Natural killer cell treated with Interleukin-12 subunit alpha and Interleukin-12 subunit beta and Interleukin-15 and Interleukin-18, amount 100 ng/mL, for 72 hours (primary cell): ENCODE data around the gene CCDC154. TPM values are rescaled to one million over a fixed set of nuclear protein-coding genes. Genes with fewer than 3 reads are reported as not detected.
A peak's percentile ranks its signal among the peaks of the same experiment; 100 is the strongest.

Experiments
- ATAC-seq, 2 donors: fragments of 150-1000 bp; cut with Tn5 transposase in 1 of 2; sonication (Bioruptor Pico), chemical (Tn5 transposase) in 1 of 2; 2 replicates each; pipeline ENCODE4 v1.10.0; 2021
- DNase-seq: peaks from one replicate; pipeline ENCODE4 v3.0.0; 2022; ENCODE audit warnings: low spot score
- H3K27ac Mint-ChIP-seq, 2 donors: 1 replicate in 1 of 2; 2 replicates in 1 of 2; pipeline ENCODE4 v1.8.0; 2022; ENCODE audit warnings: mixed read lengths in 2 of 2, mild to moderate bottlenecking in 1 of 2, moderate library complexity in 1 of 2
- H3K27me3 Mint-ChIP-seq, 2 donors: 1 replicate in 1 of 2; 2 replicates in 1 of 2; pipeline ENCODE4 v1.8.0; 2022; ENCODE audit warnings: mixed read lengths in 2 of 2
- H3K36me3 Mint-ChIP-seq: one replicate; pipeline ENCODE4 v1.8.0; 2022; ENCODE audit warnings: mixed read lengths
- H3K4me1 Mint-ChIP-seq, 2 donors: 1 replicate in 1 of 2; 2 replicates in 1 of 2; pipeline ENCODE4 v1.8.0; 2022; ENCODE audit warnings: low read depth in 2 of 2, mixed read lengths in 2 of 2, mild to moderate bottlenecking in 1 of 2
- H3K4me3 Mint-ChIP-seq: one replicate; pipeline ENCODE4 v1.8.0; 2022; ENCODE audit warnings: mixed read lengths
- H3K9me3 Mint-ChIP-seq: 2 replicates; pipeline ENCODE4 v1.8.0; 2022; ENCODE audit warnings: mixed read lengths
- total RNA-seq, 2 donors: library from RNA; stranded (reverse); gene quantifications; one replicate each; pipeline ENCODE4 v1.2.3, GENCODE V29; 2022

CCDC154 gene, protein sequence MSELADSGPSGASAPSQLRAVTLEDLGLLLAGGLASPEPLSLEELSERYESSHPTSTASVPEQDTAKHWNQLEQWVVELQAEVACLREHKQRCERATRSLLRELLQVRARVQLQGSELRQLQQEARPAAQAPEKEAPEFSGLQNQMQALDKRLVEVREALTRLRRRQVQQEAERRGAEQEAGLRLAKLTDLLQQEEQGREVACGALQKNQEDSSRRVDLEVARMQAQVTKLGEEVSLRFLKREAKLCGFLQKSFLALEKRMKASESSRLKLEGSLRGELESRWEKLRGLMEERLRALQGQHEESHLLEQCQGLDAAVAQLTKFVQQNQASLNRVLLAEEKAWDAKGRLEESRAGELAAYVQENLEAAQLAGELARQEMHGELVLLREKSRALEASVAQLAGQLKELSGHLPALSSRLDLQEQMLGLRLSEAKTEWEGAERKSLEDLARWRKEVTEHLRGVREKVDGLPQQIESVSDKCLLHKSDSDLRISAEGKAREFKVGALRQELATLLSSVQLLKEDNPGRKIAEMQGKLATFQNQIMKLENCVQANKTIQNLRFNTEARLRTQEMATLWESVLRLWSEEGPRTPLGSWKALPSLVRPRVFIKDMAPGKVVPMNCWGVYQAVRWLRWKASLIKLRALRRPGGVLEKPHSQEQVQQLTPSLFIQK
- total RNA-seq, result 1 to 10 TPM in 1 of 2 donors, under 1 TPM in 1; 0.38 to 3.6 TPM

DNA sequence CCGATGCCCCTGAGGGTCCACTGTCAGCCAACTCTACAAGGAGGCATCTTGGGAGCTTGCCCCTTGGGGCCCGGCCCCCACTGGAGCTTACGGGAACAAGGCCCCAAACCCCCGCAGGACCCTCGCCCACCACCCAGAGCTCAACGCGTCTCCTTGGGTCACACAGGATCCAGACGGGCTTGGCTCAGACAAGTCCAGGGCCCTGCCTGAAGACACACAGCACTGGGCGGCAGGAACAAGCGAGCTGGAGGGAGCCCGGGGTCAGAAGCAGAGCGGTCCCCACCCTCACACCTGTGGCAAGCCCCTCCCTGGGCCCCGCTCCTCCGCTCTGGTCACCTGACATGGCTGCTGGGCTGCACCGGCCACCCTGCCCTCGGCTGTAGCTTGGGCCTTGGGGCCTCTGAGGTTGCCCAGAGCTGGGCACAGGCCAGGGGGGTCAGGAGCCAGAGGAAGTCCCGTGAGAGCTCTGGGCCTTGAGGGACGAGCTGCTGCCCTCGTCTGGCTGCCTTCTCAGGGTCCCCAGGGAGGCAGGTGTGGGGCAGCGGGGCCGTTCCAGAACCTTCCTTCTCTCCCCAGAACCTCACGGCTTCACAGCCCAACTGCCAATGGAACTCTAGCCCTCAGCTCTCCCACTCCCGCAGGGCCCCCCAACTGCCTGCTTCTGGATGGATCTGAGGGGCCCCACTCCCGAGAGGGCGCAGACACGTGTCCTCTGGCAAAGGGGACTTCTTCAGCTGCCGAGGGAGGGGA is at the start of gene CCDC154:
CCDC154 (minus strand) TSS at position 577 of the 750 bp plus-strand sequence; CDS start at position 343, 234 bp downstream.
- H3K36me3 Mint-ChIP-seq, result no peaks in the 10 kb centered on the region
- ATAC-seq (no peak), DNase-seq (no peak)
- H3K4me3 Mint-ChIP-seq, result no peak within 1 kb of the TSS
- H3K9me3 Mint-ChIP-seq, result no peaks in the 10 kb centered on the region
- H3K27ac Mint-ChIP-seq, result no peak within 1 kb of the TSS
- no peaks in the 10 kb centered on the region for H3K4me1 Mint-ChIP-seq
- no peaks in the 10 kb centered on the region for H3K27me3 Mint-ChIP-seq

DNA sequence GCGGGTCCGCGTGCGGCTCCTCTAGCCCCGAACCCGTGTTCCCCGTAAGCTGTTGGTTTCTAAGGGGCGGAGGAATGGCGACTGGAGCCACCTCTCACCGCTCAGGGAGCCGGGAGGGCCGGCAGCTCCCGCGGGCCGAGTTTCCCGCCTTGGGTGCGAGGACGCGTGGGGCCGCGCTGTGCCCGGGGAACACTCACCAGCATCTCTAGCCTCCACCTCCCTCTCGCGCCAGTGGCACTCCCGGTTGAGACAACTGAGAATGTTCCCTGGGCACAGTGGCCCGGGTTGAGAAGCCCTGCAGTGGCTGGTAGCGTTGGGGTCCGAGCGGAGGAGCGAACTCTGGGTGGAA is 49.4 kb upstream of the CCDC154 start:
- DNase-seq, result peak; percentile 60
- Mint-ChIP-seq H3K4me1 (peaks cover 7 to 8% of the 10 kb centered on the region in 2 donors), H3K27ac (peak overlapping the region in 1 of 2 donors; percentile 88), H3K4me3 (peak overlapping the region; percentile 88), H3K27me3 (no peaks in the 10 kb centered on the region), H3K36me3 (no peaks in the 10 kb centered on the region), H3K9me3 (no peaks in the 10 kb centered on the region)
- peak; percentile 22 to 29 for ATAC-seq

DNA sequence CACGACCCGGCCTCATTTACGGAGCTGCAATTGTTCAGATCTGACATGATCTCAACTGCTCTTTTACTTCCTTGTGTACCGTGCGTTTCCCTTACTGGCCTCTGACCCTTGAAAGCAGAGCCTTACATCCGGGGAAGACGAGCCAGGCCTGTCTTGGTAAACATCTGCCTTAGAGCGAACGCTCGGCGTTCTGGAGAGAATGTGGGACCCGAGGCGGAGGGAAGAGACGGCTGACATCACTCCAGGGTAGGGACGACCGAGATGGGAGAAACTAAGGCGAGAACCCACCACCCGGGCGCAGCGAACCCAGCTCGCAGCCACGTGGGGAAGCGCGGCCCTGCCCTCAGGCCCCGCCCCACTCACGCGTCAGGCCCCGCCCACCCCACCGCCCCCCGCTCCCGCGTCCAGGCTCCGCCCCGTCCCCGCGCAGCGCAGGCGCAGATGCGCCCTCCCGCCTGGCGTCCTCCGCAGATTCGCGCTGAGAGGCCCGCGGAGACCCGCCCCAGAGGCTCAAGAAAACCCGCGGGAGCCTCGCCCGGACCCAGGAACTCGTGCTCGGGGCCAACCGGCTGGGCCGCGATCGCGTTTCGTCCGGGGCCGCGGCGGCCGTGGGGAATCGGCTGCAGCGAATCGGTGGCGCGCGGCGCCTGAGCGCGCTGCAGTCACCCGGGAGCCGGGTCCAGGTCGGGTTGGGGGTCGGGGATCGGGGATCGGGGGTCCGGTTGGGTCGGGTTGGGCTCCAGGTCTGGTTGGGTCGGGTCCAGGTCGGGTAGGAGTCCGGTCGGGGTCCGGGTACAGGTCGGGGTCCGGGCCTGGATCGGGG is 48.8 kb upstream of the CCDC154 start, which contains the start of gene TELO2:
TELO2 (plus strand) TSS at position 438 of the 823 bp plus-strand sequence. CDS start 922 bp downstream, outside the sequence.
- peak within 1 kb of the TSS; percentile 88 to 93 for H3K27ac Mint-ChIP-seq
- no peaks in the 10 kb centered on the region for H3K9me3 Mint-ChIP-seq
- no peaks in the 10 kb centered on the region for H3K36me3 Mint-ChIP-seq
- peak; percentile 90 for DNase-seq
- peak within 1 kb of the TSS; percentile 88 for H3K4me3 Mint-ChIP-seq
- ATAC-seq, result peak; percentile 90 to 95
- H3K27me3 Mint-ChIP-seq, result no peaks in the 10 kb centered on the region
- H3K4me1 Mint-ChIP-seq, result peaks cover 7 to 8% of the 10 kb centered on the region in 2 donors

DNA sequence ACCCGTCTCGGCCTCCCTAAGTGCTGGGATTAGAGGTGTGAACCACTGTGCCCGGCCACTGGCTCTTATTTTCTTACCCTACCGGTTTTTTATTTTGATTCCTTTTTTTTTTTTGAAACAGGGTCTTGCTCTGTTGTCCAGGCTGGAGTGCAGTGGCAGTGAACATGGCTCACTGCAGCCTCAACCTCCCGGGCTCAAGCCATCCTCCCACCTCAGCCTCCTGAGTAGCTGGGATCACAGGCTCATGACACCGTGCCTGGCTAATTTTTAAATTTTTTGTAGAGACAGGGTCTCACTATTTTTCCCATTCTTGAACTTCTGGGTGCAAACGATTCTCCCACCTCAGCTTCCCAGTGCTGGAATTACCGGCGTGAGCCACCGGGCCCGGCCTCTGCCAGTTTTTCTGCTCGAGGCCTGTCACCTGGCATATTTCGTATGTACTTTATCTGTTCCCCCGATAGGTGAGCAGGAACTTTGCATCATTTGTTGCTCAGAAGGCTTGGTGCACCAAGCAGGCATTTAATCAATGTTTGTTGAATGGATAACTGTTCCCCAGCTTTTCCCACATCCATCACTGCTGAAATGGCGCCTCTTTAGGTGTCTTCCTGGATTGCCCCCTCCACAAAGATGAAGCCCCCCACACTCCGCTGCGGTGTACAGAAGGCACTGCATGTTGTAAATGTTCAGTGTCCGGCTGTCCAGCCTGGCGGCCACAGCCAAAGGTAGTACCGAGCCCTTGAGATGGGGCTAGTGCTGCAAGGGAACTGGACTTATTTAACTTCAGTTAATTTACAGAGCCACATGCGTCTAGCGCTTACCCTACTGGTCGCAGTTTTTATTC is 47.9 kb upstream of the CCDC154 start:
- Mint-ChIP-seq H3K9me3 (no peaks in the 10 kb centered on the region), H3K27me3 (no peaks in the 10 kb centered on the region), H3K4me3 (peak overlapping the region; percentile 88), H3K36me3 (no peaks in the 10 kb centered on the region), H3K4me1 (peaks cover 7 to 8% of the 10 kb centered on the region in 2 donors), H3K27ac (peak overlapping the region; percentile 88 to 93)
- DNase-seq (no peak), ATAC-seq (no peak)

DNA sequence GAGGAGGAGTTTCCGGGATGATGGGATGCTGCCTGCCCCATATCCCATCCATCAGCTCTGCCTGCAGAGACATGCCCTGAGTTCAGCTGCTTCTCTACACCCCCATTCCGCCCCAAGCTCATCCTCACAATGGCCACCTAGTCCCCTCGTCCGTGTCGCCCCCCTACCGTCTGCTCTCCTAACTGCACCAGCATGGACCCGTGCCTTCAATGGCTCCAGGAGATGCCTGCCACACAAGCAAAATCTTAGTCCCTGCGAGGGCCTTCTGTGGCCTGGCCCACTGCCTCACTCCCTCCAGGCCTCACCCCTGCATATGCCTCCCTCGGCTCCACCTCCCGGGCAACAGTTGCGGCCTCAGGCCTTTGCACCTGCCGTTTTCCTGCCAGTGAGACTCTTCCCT is 47.0 kb upstream of the CCDC154 start:
- H3K27me3 Mint-ChIP-seq, result no peaks in the 10 kb centered on the region
- peak overlapping the region; percentile 22 for H3K4me3 Mint-ChIP-seq
- no peaks in the 10 kb centered on the region for H3K36me3 Mint-ChIP-seq
- no peak overlapping the region for H3K27ac Mint-ChIP-seq
- no peaks in the 10 kb centered on the region for H3K9me3 Mint-ChIP-seq
- peaks cover 7 to 8% of the 10 kb centered on the region in 2 donors for H3K4me1 Mint-ChIP-seq
- ATAC-seq (no peak), DNase-seq (no peak)

DNA sequence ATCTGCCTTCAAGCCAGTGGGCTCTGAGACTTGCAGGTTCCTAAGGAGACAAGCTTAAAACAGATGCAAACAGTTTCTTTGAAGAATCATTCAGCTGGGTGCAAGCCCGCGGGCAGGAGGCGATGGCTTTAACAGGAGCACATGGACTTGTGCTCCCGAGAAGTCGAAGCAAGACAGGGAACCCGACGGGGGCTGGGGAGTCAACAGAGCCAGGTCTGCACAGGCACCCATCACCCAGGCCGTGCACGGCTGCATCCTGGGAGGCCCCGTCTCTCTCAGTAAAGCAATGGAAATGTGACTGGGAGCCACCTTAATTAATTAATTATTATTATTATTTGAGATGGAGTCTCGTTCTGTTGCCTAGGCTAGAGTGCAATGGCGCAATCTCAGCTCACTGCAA is 44.7 kb upstream of the CCDC154 start:
- Mint-ChIP-seq H3K4me3 (no peak overlapping the region), H3K9me3 (no peaks in the 10 kb centered on the region), H3K4me1 (peaks cover 7 to 8% of the 10 kb centered on the region in 2 donors), H3K36me3 (no peaks in the 10 kb centered on the region), H3K27ac (no peak overlapping the region), H3K27me3 (no peaks in the 10 kb centered on the region)
- ATAC-seq (no peak), DNase-seq (peak; percentile 56)

DNA sequence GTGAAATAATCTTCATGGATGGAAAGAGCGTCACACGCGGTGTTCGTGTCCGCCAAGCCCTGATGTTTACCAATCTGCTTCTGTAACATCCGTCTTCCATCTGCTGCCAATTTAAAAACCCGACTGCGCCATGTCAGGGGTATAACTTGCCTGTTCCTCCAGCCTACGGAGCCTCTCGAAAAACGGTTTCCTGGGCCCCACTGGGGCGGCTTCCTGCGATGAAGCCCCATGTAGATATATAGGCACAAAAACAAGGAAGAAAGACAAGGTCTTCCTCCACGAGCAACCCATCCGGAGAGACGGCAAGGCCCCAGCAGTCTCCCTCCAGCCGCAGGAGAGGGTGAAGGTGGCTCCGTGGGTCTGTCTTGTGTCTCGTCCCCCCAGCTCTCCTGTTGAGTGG is 44.3 kb upstream of the CCDC154 start, which contains the start of gene PTX4:
PTX4 (minus strand) TSS at position 326 of the 400 bp plus-strand sequence; CDS start at position 291, 35 bp downstream.
- H3K4me3 Mint-ChIP-seq, result no peak within 1 kb of the TSS
- no peaks in the 10 kb centered on the region for H3K36me3 Mint-ChIP-seq
- ATAC-seq (no peak), DNase-seq (no peak)
- H3K27me3 Mint-ChIP-seq, result no peaks in the 10 kb centered on the region
- H3K9me3 Mint-ChIP-seq, result no peaks in the 10 kb centered on the region
- peaks cover 7 to 8% of the 10 kb centered on the region in 2 donors for H3K4me1 Mint-ChIP-seq
- no peak within 1 kb of the TSS for H3K27ac Mint-ChIP-seq

DNA sequence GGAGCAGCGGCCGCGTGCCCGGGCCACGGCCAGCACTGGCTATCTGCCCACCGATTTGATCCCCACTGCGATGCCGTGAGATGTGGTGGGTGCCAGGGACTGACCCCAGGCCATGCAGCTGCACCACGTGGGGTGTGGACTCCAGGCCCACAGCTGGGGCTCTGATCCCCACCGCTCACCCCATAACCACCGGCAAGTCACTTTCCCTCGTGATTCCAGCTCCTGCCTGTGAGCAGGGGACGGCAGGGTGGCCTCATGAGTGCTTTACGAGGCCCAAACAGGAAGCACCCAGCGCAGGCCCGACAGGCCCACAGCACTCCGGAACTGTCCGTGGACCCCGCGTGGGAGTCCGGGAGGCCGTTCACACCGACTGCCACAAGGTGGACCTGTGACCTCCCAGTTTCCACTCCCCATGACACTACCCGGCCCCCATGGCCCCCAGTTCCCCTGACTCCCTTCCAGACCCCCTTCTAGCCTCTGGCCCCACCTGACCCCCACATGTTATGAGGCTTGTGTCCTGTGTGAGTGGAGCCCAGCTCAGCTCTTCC is 43.8 kb upstream of the CCDC154 start:
- Mint-ChIP-seq H3K9me3 (no peaks in the 10 kb centered on the region), H3K4me3 (no peak overlapping the region), H3K27ac (no peak overlapping the region), H3K27me3 (no peaks in the 10 kb centered on the region), H3K36me3 (no peaks in the 10 kb centered on the region), H3K4me1 (peaks cover 7 to 8% of the 10 kb centered on the region in 2 donors)
- DNase-seq (peak; percentile 49), ATAC-seq (no peak)

DNA sequence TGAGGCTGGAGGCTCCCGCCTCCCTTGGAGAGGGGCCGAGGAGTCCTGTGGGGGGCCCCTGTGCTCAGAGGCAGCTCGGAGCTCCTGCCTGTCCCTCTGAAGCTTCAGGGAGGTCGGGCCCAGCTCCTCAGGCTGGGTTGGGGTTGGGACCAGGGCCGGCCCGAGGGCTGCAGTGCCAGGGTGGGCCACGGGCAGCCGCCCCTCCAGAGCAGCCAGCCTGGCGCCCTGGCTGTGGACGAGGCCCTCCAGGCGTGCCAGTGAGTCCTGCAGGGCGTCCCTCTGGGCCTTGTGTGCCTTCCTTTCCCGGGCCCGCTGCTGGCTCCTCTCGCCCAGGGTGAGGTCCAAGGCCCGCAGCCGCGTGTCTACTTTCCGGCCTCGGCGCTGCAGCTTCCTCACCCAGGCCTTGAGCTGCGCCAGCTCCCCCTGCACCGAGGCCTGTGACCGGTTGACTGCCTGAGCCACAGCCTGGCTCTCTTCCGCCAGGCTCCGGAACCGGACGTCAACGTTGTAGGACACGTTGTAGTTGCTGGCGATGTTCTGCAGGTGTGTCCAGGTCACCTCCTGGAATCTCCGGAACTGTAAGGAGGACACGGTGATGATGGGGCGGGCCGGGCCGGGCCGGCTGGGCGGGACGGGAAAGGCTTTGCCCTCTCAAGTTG is 43.2 kb upstream of the CCDC154 start:
- Mint-ChIP-seq H3K27ac (no peak overlapping the region), H3K4me1 (peaks cover 2% of the 10 kb centered on the region in 2 donors), H3K27me3 (no peaks in the 10 kb centered on the region), H3K4me3 (no peak overlapping the region), H3K36me3 (no peaks in the 10 kb centered on the region), H3K9me3 (no peaks in the 10 kb centered on the region)
- peak in 1 of 2 donors; percentile 17 for ATAC-seq
- DNase-seq, result peak; percentile 57

DNA sequence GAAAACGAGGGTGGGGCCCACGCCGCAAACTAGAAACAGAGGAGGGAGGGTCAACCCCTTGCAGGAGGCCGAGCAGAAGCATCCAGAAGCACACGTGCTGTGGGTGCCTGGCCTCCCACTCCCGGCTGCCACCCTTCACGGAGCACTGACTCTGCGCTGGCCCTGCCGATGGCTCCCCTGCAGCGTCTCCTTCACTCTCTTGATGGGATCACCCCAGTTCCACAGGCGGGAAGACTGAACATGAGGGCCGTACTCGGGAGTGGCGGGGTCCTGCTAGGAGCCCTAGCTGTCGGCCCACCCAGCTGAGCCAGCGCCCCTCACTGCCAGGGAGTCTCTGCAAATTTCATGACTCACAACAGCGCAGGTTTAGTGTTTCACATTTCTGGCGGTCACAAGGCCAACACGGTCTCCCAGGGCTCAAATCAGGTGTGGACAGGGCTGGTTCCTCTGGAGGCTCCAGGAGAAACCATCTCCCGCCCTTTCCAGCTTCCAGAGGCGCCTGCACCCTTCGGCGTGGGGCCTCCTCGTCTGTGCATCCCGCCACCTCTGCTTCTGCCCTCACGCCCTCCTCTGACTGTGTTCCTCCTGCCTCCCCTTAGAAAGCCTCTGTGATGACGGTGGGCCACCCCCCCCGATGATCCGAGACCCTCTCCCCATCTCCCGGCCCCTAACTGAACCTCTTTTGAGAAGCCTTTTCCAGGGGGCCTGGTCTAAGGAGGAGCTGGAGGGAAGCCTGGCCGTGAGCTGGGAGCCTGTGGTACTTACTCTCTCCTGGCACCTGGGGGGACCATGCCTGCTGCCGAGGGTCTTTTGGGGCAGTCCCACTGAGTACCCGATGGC is 42.4 kb upstream of the CCDC154 start:
- Mint-ChIP-seq H3K36me3 (no peaks in the 10 kb centered on the region), H3K4me1 (no peaks in the 10 kb centered on the region), H3K27me3 (no peaks in the 10 kb centered on the region), H3K9me3 (no peaks in the 10 kb centered on the region), H3K27ac (no peak overlapping the region), H3K4me3 (no peak overlapping the region)
- peak; percentile 61 for DNase-seq
- ATAC-seq, result no peak

DNA sequence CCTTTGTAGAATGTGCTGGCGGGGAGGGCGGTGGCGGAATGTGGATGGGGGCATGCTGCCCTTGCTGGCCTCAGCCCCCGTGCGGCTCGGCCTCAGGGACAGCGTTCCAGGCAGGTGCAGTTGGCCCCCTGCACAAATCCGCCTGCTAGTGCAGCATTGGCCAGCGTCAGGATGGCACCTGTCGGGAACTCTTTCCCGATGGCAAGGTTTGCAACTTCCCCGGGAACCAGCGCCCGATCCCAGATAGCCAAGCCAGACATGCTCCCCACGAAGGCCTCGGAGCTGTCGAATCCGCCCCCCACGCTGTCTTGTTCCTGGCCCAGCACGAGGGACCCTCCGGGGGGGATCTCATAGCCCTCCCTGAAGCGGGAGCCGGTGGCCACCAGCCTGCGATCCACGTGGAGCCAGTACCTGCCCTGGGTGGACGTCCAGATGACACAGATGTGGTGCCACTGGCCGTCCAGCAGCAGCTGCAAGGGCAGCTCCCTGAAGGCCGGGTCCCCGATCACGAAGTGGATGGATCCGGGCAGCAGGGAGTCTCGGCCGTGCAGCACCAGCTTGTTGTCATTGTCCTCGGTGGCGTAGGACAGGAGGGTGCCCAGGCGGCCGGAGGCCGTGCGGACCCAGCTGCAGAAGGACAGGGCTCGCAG is 41.6 kb upstream of the CCDC154 start:
- Mint-ChIP-seq H3K4me3 (no peak overlapping the region), H3K27ac (no peak overlapping the region), H3K36me3 (no peaks in the 10 kb centered on the region), H3K9me3 (no peaks in the 10 kb centered on the region), H3K27me3 (no peaks in the 10 kb centered on the region), H3K4me1 (no peaks in the 10 kb centered on the region)
- ATAC-seq, result no peak
- no peak for DNase-seq
